Activated CD8-positive, alpha-beta memory T cell treated with anti-CD3 and anti-CD28 coated beads, Interleukin-2, amount 50 U/mL, for 48 hours (primary cell): ENCODE results near the gene RBBP5.

Experiments
- DNase-seq: peaks from one replicate; pipeline ENCODE4 v3.0.0-alpha.2; 2020

Gene RBBP5

GRCh38 chr1:205054013-205054412, 67.8 kb downstream of the RBBP5 start:
- DNase-seq: no peak

GRCh38 chr1:205053296-205053695, 68.5 kb downstream of the RBBP5 start:
- no peak for DNase-seq

- DNase-seq: no peak
These were observed 69.1 kb downstream of the RBBP5 start for GRCh38 chr1:205052690-205053089.

GRCh38 chr1:205049479-205049878, 72.3 kb downstream of the RBBP5 start:
- no peak for DNase-seq

- no peak for DNase-seq
These were observed 73.4 kb downstream of the RBBP5 start for GRCh38 chr1:205048382-205048781.

- no peak for DNase-seq
These were observed 74.0 kb downstream of the RBBP5 start for GRCh38 chr1:205047764-205048231.

GRCh38 chr1:205046870-205047269, 74.9 kb downstream of the RBBP5 start:
- DNase-seq: no peak

- DNase-seq: no peak
These were observed 76.6 kb downstream of the RBBP5 start for GRCh38 chr1:205045146-205045545.

- DNase-seq: no peak
These were observed 77.0 kb downstream of the RBBP5 start for GRCh38 chr1:205044741-205045140.

GRCh38 chr1:205043866-205044265, 77.9 kb downstream of the RBBP5 start:
- no peak for DNase-seq

- no peak for DNase-seq
These were observed 78.6 kb downstream of the RBBP5 start, which contains the start of gene CNTN2 for GRCh38 chr1:205042911-205043806. Gene CNTN2, plus strand, starts transcription at chr1:205043212. Its CDS starts 9,974 bp downstream, at chr1:205053186.

GRCh38 chr1:205041998-205042910, 79.5 kb downstream of the RBBP5 start:
- no peak for DNase-seq

- DNase-seq: no peak
These were observed 80.6 kb downstream of the RBBP5 start for GRCh38 chr1:205041001-205041715.

GRCh38 chr1:205038132-205038786, 83.5 kb downstream of the RBBP5 start:
- no peak for DNase-seq

GRCh38 chr1:205037539-205037938, 84.2 kb downstream of the RBBP5 start:
- DNase-seq: no peak
